OCI-M1 (cell line): ENCODE results near the gene CALHM3.

Source experiments
- DNase-seq: peaks from one replicate; lab custom pipeline; 2025; lab: John Stamatoyannopoulos, UW

Gene CALHM3

DNA sequence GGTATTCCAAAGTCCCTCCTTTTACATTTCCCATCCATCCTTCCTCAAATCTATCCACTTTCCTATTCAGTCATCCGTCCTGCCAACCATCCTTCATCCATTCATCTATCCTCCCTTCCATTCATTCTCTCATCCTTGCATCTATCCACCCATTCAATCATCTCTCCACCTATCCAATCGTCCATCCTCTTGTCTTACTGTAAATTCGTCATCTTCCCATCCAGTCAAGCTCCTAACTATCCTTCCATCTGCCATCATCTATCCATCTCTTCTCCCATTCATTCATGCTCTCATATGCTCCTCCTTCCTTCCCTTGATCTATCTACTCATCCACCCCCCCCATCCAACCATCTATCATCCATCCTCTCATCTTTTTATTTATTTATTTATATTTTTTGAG is 5.0 kb downstream of the CALHM3 start:
- no peak for DNase-seq

DNA sequence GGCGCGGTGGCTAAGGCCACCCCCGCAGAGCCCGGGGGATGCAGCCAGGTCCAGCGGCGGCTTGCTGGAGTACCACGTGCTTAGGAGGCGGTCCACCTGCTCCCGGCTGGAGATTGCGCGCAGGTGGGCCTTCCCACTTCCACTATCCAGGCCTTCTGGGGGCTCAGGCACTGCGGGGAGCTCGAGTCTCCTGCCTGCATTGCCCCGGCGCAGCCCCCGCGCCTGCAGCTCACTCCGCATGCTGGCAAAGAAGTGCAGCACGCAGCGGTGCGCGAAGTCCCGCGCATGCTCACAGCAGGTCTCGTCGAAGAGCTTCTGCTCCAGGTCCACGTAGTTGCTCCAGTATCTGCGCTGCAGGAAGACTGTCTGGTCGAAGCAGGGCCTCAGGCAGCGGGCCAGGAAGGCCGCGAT is 5.8 kb downstream of the CALHM3 start:
- no peak for DNase-seq

DNA sequence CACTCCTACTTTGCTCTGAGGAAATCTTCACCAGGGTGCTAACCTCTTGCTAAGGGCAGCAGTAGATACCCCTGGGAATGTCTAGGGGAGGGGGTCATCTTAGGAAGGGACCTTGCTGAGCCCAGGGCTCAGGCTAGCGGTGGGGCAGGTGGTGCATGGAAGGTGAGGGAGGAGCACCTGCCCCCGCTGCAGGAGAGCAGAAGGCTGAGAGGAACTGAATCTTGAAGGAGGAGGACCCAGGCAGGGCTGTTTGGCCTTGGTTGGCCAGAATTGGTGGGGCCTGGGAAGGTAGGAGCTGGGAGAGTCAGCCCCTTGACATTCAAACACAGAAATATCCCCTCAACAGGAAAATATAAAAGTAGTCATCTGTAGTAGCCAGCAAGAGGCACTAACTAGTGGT is 7.0 kb downstream of the CALHM3 start:
- DNase-seq: no peak

DNA sequence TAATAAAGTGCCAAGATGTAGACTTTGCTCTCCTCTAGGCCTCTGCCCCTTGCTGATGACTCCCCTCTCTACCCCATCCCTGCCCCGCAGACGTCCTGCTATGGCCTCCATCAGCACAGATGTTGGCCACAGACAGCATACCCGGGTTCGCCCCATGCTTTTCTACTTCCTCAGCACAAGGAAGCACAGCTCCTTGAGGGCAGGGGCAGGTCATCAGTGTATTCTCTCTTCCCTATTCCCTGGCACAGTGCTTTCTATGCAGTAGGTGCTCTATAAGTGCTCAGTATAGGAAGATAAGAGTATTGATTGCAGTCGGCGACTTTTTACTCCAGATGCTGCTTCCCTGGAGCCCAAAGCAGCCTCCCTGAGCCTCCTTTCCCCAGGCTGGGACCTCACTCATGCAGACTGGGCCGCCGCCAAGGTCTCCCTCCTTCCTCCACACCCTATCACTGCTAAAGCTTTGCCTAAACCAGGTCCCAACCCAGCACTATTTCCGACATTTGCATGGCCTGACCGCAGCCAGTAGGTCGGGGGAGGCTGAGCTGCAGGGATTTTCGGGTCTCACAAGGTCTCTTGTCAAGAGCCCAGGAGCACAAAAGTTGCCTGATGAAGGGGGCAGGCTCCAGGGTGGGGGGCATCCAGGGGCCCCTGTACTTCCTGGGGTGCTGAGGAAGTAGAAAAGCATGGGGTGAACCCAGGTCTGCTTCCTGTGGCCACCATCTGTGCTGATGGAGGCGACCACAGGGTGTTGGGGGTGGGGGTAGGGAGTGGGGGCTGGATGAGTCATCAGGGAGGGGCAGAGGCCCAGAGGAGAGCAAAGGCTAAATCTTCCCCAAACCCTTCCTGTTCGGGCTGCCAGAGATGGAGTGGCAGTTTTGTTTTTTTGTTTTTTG is 8.0 kb downstream of the CALHM3 start:
- DNase-seq: peak; percentile 81

DNA sequence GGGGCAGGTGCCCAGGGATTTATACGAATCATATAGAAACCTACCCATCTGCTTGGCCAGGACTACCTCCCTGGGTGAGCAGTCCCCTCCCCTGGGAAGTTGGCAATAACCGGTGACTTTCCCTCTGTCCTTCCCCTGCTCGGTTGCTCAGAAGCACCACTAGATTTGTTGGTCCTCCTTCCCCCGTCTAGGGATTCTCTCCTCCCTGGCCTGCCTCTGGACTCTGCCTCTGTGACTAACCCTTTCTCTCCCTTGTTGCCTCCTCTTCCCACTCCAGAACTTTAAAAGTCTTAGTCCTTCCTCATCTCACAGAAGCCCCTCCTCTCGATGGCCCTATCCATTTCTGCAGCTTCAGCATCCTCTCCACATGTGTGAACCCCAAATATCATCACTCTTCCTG is 9.8 kb downstream of the CALHM3 start:
- DNase-seq: no peak

DNA sequence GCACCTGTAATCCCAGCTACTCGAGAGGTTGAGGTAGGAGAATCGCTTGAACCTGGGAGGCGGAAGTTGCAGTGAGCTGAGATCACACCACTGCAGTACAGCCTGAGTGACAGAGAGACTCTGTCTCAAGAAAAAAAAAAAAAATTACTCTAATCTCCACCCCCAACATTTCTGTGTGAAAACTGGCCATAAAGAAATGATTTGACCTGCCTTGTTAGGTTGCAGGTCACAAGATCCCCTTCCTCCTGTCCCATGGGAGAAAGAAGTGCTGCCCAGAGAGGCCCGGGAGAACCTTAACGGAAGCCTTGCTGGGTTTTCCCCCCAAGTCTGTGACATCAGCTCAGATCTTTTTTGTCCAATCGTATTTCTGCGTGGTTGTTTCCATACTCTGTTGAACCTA is 11.6 kb downstream of the CALHM3 start:
- no peak for DNase-seq

DNA sequence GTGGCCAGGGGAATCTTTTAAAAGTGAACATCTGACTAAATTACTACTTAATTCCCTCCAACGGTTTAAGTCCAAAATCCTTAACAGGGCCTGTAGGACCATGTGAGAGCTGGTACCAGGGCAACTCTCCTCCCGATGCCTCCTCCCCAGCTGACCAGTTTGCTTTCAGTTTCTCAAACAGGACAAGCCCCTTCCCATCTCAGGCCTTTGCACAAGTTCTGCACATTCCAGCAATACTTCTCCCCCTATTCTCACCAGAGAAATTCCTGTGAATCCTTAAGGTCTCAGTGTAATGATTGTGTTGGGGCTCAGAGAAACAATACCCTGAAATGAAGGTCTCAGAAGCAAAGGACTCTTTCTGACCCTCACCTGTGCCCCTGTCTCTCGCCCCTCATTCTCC is 12.3 kb downstream of the CALHM3 start:
- no peak for DNase-seq

DNA sequence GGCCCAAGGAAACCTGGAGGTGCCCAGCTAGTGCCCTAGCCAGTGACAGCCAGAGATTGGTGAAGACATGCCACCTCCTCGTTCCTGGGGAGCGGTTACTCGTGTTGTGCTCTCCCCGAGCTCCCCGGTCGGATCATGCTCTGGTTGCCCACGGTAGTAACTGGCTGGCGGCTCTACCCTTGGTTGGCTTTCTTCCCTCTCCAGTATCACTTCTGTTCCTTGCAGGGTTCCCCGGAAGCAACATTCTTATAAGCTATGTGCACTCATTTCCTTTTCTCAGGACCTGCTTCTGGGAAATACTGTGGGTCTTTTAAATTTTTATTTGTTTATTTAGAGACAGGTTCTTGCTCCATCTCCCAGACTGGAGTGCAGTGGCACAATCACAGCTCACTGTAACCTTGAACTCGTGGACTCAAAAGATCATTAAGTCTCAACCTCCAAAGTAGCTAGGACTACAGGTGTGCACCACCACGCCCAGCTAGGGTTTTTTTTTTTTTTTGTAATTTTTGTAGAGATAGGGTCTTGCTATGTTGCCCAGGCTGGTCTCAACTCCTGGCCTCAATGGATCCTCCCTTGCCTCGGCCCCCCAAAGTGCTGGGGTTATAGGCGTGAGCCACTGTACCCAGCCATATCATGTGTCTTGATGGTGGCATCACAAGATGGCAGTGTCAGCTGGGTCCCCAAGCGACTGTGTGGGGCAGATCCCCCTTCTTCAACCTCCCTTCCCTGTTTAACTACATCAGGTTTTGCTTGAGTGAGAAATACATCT is 13.4 kb downstream of the CALHM3 start:
- DNase-seq: no peak

DNA sequence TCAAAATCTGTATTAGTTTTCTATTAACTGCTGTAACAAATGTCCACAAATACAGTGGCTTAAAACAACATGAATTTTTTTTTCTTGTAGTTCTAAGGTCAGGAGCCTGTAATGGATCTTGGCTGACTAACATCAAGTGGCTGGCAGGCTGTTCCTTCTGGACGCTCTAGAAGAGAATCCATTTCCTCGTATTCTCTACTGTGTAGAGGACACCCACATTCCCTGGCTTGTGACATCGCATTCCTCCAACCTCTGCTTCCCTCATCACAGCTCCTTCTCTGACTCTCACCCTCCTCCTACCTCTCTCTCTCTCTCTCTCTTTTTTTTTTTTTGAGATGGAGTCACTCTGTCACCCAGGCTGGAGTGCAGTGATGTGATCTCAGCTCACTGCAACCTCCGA is 15.5 kb downstream of the CALHM3 start:
- DNase-seq: no peak

DNA sequence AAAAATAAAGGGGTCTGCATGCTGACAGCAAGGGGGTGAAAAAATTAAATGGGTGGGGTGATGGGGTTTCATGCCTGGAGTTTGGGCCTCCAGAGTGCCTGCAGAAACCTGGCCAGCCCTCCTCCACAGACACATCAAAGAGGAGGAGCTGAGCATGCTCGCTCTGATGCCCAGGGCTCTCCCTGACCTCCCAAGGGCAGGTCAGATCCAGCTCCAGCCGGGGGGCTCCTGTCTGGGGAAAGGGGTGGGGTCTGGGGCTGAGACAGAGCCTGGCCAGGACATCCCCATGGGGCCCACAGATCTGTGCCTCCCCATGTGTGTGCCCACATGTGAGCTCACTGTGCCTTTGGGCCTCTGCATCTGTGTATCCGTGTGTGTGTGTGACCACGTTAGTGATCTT is 19.4 kb downstream of the CALHM3 start:
- DNase-seq: no peak

DNA sequence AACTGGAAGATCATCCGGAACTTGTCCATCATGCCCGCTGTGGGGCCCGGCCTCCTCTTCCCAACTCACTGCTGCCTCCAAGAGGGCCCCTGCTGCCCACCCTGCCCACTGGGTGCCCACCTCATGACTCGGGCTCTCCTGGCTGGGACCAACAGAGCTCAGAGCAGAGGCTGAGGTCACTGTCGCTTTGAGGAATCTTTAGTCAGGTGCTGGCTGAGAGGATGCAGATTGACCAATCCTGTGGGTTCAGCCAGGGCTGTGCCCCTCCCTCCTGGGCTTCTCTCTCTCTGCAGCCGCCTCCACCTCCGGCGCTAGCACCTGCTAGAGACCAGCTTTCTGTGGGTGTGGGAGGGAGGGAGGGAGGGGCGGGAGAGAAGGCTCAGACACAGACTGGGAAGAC is 20.3 kb downstream of the CALHM3 start, which contains the start of gene CALHM1:
TSS of gene CALHM1 (minus strand) at position 181 of the 400 bp plus-strand sequence. CDS start at position 32, 149 bp downstream.
- no peak for DNase-seq

DNA sequence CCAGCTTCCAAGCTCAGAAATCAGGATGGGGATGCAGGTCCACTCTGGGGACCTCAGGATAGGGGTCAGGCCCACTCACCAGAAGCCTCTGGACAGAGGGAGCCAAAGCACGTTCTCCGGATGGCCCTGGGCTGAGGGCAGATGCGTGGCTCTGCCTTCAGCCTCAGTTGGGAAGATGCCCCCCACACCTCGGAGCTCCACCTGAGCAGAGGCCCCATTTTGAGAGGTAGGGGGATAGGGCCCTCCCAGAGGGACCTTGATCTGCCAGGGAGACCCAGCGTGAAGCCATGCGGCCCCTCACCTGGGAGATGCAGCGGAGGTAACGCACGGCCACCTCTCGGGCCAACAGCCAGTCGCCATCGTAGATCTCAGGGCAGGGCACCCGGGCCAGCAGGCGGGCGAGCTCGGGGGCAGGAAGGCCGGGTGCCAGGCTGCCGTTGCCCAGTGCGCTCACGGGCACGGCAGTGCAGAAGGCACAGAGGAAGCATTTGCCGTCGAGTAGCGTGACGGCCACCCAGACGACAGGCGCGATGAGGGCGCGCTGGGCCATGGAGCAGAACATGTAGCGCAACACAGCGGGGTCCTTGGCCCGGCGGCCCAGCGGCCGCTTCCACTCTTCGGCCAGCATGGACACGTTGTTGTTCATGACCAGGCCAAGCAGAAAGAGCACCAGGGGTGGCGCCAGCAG is 21.0 kb downstream of the CALHM3 start:
- DNase-seq: no peak

DNA sequence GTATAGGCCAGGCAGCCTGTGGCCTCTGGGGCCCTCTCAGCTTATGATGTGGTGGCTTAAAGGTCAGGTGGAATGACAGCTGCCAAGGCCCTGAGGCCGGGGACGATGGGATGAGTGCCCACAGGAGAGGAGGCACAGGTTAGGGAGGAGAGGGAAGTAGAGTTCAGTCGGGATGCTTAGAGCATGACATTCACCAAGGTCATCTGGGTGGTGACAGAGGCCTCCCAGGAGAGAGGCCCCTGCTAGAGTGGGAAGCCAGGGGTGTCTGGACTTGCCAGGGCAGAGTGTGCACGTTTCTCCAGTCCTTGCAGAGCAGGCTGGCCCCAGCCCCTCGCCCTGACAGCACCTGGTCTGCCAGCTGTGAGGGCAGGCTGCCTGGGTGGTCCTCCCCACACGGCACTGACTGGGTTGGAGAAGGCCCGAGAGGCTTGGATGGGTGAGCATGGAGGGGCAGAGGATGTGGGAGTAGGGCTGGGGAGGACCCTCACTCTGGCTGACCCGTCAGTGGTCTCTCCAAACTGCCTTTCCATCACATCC is 21.8 kb downstream of the CALHM3 start:
- no peak for DNase-seq

DNA sequence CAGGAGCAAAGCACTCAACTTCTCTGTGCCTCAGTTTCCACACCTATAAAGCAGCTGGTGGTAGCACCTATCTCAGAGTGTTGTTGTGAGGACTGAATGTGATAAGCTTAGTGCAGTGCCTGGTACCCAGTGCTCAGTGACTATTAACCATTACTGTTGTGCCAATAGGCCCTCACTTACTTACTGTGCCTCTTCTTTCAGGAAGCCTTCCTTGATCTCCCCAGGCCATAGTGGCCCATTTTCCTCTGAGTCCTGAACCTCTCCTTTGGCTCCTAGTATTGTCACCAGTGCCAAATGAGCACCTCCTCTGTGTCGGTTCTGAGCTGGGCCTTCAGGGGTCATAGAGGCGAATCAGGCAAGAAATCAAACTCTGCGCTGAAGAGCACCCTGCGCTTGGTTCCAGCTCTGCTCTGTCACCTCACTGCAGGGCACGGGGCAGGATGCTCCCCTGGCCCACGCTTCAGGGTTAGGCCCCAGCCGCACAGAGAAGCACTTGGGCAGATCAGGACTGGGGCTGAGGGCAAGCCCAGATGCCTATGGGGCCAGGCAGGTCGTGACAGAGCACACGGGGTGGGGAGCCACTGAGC is 22.9 kb downstream of the CALHM3 start:
- no peak for DNase-seq

DNA sequence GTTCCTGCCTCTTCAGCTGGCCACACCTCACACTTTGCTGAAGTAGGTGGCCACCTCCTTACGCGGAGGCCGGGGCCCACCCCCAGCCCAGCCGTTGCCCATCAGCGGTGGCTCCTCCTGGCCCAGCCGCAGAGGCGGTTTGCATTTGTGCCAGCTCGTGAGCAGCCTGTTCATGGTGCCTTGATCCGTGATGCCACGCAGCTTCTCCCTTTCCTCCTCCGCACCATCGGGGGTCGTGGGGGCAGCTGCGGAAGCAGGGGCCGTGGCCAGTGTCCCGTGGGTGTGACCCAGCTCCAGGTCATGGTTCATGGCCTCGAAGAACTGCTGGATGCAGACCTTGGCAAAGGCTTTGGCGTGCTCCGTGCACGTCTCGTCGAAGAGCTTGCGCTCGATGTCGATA is 23.8 kb downstream of the CALHM3 start:
- DNase-seq: no peak

DNA sequence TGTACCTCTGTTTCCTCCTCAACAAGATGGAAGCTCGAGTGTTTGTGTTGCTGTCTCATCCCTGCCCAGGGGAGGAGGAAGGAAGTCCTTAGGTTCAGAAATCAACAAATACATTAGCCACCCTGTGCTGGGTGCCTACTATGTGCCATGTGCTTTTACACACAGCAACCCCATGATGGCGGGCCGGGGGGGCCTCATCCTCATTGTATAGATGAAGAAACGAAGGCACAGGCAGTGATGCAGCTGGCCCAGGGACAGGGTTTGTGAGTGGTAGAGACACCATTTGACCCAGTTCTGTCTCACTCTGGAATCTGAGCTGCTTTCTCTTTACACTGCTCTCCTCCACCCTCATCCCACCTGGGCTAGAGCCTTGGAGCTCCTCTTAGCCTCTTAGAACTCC is 25.0 kb downstream of the CALHM3 start:
- no peak for DNase-seq

DNA sequence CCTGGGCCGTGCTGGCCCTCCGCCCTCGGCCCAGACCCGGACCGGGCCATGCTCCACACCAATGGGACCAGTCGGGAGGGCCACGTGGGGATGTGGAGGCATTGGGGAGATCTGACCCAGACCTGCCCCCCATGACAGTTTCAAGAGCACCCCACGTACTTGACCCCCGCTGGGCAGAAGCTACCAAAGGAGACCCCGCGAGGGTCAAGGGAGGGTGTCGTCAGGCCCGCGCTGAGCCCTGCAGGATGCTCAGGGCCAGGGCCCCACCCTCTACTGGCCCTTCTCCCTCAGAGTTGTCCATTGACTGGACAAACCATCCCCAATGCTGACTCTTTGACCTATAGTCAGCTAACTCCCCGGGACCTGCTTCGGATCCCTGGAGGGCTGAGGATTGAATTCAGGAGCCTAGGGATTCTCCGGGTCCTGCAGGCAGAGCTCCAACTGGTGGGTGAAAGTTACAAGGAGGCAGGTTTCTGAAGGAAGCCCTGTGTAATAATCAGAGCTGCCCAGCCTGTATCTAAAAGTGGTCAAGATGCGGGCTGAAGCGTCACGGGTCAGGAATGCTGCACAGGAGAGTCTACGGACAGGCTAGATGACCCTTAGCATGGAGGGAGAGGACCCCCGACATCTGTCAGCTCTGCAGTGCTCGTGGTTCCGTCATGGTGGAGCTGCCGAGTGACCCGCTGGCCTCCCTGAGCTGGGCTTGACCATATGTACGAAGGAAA is 26.4 kb downstream of the CALHM3 start:
- DNase-seq: no peak

DNA sequence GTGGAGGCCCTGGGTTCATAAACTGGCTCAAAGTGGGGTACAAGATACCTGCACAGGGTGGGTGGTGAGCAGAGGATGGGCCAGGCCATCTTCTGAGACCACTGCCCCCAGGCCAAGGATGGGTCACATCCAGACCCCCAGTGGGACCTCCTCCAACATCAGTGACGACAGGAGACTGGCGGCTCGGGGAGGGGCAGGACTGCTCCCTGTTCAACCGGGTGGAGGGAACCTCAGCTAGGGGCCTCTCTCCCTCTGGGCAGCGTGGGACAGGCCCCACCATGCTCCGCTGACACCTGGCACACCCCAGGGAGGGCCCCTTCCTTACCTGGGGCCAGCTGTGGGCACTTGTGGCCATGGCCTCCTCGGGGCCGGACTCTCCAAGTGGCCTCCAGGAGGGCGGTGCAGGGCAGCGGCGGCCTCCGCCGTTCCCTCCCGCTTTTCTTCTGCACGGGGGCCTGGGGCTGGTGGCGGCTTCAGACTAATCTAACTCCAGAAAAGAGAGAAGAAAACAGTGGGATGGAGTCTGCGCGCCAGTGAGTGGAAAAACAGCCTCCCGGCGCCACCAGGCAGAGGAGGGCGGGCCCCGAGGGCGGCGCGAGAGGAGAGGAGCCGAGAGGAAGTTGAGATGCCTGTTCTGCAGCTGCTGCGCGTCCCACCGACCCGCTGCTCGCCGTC is 27.1 kb downstream of the CALHM3 start, which contains the start of gene CALHM2:
TSS of gene CALHM2 (minus strand) at position 540 of the 675 bp plus-strand sequence. CDS start 2,429 bp downstream, outside the sequence.
- DNase-seq: peak; percentile 74

DNA sequence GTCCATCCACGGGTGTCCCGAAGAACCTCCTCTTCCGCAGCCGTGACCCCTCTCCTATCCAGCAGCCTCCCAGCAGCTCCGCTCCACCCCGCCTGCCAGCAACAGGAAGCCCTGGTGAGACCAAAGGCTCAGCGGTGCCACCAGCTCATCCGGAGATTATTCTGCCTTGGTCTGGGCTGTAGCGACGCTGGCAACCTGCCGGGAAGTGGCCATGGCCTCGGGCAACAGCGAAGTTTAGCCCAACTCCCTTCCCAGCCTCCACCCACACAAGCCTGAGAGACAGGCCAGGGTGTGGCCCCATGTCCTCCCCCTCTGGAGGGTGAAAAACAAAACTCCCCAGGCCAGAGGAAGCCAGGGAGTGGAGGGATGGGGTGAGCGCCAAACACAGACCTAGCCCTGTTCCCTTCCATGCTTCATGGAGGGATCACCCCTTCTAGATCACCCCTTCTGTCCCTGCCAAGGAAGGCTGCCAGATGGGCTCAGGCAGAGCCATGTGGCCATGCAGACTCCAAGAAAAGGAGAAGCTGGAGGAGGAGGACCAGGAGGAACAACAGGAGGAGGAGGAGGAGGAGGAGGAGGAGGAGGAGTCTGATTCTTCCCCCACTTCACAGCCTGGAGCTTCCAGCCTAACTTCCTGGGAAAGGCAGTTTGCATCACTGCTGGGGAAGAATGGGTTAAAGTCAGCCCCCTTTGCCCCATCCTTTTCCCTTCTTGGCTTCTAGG is 27.8 kb downstream of the CALHM3 start:
- DNase-seq: peak; percentile 58

DNA sequence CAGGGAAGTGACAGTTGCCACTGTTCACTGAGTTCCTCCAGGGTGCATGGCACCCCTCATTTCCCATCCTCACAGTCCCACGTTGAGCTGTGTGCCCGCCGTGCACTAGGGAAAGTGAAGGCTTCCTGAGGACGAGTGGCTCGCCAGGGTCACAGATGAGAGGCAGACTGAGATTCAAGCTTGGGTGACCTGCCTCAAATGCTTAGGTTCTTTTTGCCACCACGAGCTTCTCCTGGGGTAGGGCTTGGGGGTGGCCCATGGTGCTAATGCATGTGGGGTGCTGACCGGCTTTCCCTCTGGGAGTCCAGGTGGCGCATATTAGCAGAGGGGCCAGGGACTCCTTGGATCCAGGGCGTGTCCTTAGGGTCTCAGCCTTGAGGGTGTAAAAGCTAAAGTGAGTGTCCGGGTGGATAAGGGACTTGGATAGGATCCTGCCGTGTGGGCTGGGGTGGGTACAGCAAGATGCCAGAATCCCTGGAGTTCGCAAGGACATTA is 28.8 kb downstream of the CALHM3 start:
- DNase-seq: no peak
